HEK293 (cell line): ENCODE measurements around the gene GNAI2.

Source experiments
- WT1 ChIP-seq: fragments of 450-650 bp; formaldehyde crosslinking; IDR thresholded peaks from 2 replicates; pipeline ENCODE4 v1.5.1; 2016; ENCODE audit warnings: missing biosample characterization, missing genetic modification characterization
- YY2 ChIP-seq: fragments of 450-650 bp; formaldehyde crosslinking; IDR thresholded peaks from 2 replicates; pipeline ENCODE4 v1.5.1; 2016; ENCODE audit warnings: missing biosample characterization, missing genetic modification characterization
- ZNF138 ChIP-seq: fragments of 450-650 bp; formaldehyde crosslinking; IDR thresholded peaks from 2 replicates; pipeline ENCODE4 v1.5.1; 2016; ENCODE audit warnings: missing biosample characterization, missing genetic modification characterization, borderline replicate concordance
- ZNF202 ChIP-seq: fragments of 450-650 bp; formaldehyde crosslinking; IDR thresholded peaks from 2 replicates; pipeline ENCODE4 v1.5.1; 2016; ENCODE audit warnings: missing biosample characterization, missing genetic modification characterization, borderline replicate concordance
- ZNF350 ChIP-seq: fragments of 450-650 bp; formaldehyde crosslinking; IDR thresholded peaks from 2 replicates; pipeline ENCODE4 v1.5.0; 2017; ENCODE audit warnings: missing biosample characterization, mild to moderate bottlenecking, missing genetic modification characterization
- ZNF366 ChIP-seq: fragments of 450-650 bp; formaldehyde crosslinking; conservative IDR thresholded peaks from 2 replicates; pipeline ENCODE4 v1.5.1; 2016; ENCODE audit warnings: missing biosample characterization, missing genetic modification characterization
- ZNF423 ChIP-seq: fragments of 450-650 bp; formaldehyde crosslinking; IDR thresholded peaks from 2 replicates; pipeline ENCODE4 v1.5.1; 2016; ENCODE audit warnings: missing biosample characterization, missing genetic modification characterization
- ZNF510 ChIP-seq: fragments of 450-650 bp; formaldehyde crosslinking; IDR thresholded peaks from 2 replicates; pipeline ENCODE4 v1.5.1; 2018; ENCODE audit warnings: mild to moderate bottlenecking, missing genetic modification characterization, missing biosample characterization; ENCODE audit not compliant: insufficient replicate concordance
- ZNF521 ChIP-seq: fragments of 450-650 bp; formaldehyde crosslinking; IDR thresholded peaks from 2 replicates; pipeline ENCODE4 v1.5.1; 2017; ENCODE audit warnings: missing biosample characterization, mild to moderate bottlenecking, missing genetic modification characterization
- ZNF658 ChIP-seq: fragments of 450-650 bp; formaldehyde crosslinking; IDR thresholded peaks from 2 replicates; pipeline ENCODE4; 2016; ENCODE audit warnings: missing biosample characterization, missing genetic modification characterization
- ZNF785 ChIP-seq: fragments of 450-650 bp; formaldehyde crosslinking; IDR thresholded peaks from 2 replicates; pipeline ENCODE4 v1.5.1; 2016; ENCODE audit warnings: missing biosample characterization, missing genetic modification characterization
- ZSCAN16 ChIP-seq: fragments of 450-650 bp; formaldehyde crosslinking; IDR thresholded peaks from 2 replicates; pipeline ENCODE4 v1.5.1; 2016; ENCODE audit warnings: missing biosample characterization, missing genetic modification characterization
- TF ChIP-seq, protein P1 (sequence below): fragments of 450-650 bp; formaldehyde crosslinking; IDR thresholded peaks from 2 replicates; pipeline ENCODE4 v1.5.1; 2016; ENCODE audit warnings: missing biosample characterization, missing genetic modification characterization
- TF ChIP-seq, protein P2 (sequence below): fragments of 450-650 bp; formaldehyde crosslinking; IDR thresholded peaks from 2 replicates; pipeline ENCODE4 v1.5.1; 2016; ENCODE audit warnings: missing biosample characterization, missing genetic modification characterization, borderline replicate concordance
- TF ChIP-seq, protein P3 (sequence below): fragments of 450-650 bp; IDR thresholded peaks from 2 replicates; pipeline ENCODE4 v1.5.1; 2018; ENCODE audit warnings: missing biosample characterization, mild to moderate bottlenecking, missing genetic modification characterization
- TF ChIP-seq, protein P4 (sequence below): fragments of 450-650 bp; formaldehyde crosslinking; IDR thresholded peaks from 2 replicates; pipeline ENCODE4 v1.5.1; 2016; ENCODE audit warnings: missing biosample characterization, missing genetic modification characterization
- TF ChIP-seq, protein P5 (sequence below): fragments of 450-650 bp; formaldehyde crosslinking; IDR thresholded peaks from 2 replicates; pipeline ENCODE4 v1.5.1; 2016; ENCODE audit warnings: missing biosample characterization, missing genetic modification characterization
- TF ChIP-seq, protein P6 (sequence below): fragments of 450-650 bp; formaldehyde crosslinking; IDR thresholded peaks from 2 replicates; pipeline ENCODE4 v1.5.1; 2017; ENCODE audit warnings: missing biosample characterization, missing genetic modification characterization
- TF ChIP-seq, protein P7 (sequence below): fragments of 450-650 bp; formaldehyde crosslinking; conservative IDR thresholded peaks from 2 replicates; pipeline ENCODE4 v1.5.1; 2016; ENCODE audit warnings: low read depth, missing biosample characterization, missing genetic modification characterization

GNAI2 gene

DNA sequence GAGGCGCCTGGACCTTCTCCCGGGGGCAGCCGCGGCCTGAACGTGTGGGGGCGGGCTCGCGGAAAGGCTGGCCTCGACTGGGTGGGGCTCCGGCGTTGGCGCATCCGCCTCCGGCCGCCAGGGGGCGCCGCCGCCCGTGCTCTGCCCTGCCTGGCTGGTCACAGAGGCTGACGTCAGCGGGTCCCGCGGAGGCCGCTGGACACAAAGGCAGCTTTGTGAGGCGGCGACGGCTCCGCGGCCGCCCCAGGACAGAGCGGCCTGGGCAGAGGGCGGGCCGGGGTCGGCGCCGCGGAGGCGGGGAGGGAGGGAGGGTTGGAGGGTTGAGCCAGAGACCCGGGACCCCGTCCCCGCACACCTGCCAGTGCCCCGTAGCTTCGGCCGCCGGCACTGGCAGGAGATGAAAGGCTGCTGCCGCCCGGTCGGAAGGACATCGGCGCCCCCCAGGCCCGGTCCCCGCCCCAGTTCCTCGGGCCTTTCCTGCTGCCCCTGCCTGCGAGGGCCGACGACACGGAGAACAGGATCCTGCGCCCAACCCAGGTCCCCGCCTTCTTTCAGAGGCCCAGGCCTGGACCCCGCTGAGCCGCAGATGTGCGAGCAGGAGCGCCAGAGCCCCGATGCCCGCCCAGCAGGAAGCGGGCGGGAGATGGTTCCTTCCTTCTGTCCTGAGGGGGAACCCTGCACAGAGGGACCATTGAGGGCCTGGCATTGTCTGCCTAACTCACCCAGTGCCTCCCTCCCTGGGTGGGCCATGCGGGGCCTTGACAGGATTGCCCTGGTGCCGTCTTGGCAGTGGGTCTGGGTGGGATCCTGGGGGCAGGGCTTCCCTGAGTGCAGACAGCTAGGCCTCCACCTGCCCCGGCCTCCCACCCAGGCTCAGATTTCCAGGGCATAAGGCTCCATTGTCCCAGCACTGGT lies 24.3 kb downstream of the GNAI2 start (continued):
- TF ChIP-seq, protein P1, sequence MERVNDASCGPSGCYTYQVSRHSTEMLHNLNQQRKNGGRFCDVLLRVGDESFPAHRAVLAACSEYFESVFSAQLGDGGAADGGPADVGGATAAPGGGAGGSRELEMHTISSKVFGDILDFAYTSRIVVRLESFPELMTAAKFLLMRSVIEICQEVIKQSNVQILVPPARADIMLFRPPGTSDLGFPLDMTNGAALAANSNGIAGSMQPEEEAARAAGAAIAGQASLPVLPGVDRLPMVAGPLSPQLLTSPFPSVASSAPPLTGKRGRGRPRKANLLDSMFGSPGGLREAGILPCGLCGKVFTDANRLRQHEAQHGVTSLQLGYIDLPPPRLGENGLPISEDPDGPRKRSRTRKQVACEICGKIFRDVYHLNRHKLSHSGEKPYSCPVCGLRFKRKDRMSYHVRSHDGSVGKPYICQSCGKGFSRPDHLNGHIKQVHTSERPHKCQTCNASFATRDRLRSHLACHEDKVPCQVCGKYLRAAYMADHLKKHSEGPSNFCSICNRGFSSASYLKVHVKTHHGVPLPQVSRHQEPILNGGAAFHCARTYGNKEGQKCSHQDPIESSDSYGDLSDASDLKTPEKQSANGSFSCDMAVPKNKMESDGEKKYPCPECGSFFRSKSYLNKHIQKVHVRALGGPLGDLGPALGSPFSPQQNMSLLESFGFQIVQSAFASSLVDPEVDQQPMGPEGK (tag by site-specific recombination): peak; percentile 76
- TF ChIP-seq ZNF658 (tag by site-specific recombination): no peak
- no peak for TF ChIP-seq ZNF521 (tag by site-specific recombination)
- no peak for TF ChIP-seq ZNF350 (tag by site-specific recombination)
- TF ChIP-seq, protein P2, sequence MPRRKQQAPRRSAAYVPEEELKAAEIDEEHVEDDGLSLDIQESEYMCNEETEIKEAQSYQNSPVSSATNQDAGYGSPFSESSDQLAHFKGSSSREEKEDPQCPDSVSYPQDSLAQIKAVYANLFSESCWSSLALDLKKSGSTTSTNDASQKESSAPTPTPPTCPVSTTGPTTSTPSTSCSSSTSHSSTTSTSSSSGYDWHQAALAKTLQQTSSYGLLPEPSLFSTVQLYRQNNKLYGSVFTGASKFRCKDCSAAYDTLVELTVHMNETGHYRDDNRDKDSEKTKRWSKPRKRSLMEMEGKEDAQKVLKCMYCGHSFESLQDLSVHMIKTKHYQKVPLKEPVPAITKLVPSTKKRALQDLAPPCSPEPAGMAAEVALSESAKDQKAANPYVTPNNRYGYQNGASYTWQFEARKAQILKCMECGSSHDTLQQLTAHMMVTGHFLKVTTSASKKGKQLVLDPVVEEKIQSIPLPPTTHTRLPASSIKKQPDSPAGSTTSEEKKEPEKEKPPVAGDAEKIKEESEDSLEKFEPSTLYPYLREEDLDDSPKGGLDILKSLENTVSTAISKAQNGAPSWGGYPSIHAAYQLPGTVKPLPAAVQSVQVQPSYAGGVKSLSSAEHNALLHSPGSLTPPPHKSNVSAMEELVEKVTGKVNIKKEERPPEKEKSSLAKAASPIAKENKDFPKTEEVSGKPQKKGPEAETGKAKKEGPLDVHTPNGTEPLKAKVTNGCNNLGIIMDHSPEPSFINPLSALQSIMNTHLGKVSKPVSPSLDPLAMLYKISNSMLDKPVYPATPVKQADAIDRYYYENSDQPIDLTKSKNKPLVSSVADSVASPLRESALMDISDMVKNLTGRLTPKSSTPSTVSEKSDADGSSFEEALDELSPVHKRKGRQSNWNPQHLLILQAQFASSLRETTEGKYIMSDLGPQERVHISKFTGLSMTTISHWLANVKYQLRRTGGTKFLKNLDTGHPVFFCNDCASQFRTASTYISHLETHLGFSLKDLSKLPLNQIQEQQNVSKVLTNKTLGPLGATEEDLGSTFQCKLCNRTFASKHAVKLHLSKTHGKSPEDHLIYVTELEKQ (tag by site-specific recombination): 0 out of 2 replicates have a peak, but pooled peaks have one; percentile 36
- no peak for TF ChIP-seq ZNF138 (tag by site-specific recombination)
- TF ChIP-seq, protein P3, sequence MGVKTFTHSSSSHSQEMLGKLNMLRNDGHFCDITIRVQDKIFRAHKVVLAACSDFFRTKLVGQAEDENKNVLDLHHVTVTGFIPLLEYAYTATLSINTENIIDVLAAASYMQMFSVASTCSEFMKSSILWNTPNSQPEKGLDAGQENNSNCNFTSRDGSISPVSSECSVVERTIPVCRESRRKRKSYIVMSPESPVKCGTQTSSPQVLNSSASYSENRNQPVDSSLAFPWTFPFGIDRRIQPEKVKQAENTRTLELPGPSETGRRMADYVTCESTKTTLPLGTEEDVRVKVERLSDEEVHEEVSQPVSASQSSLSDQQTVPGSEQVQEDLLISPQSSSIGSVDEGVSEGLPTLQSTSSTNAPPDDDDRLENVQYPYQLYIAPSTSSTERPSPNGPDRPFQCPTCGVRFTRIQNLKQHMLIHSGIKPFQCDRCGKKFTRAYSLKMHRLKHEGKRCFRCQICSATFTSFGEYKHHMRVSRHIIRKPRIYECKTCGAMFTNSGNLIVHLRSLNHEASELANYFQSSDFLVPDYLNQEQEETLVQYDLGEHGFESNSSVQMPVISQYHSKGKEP (tag by site-specific recombination): no peak
- TF ChIP-seq, protein P4, sequence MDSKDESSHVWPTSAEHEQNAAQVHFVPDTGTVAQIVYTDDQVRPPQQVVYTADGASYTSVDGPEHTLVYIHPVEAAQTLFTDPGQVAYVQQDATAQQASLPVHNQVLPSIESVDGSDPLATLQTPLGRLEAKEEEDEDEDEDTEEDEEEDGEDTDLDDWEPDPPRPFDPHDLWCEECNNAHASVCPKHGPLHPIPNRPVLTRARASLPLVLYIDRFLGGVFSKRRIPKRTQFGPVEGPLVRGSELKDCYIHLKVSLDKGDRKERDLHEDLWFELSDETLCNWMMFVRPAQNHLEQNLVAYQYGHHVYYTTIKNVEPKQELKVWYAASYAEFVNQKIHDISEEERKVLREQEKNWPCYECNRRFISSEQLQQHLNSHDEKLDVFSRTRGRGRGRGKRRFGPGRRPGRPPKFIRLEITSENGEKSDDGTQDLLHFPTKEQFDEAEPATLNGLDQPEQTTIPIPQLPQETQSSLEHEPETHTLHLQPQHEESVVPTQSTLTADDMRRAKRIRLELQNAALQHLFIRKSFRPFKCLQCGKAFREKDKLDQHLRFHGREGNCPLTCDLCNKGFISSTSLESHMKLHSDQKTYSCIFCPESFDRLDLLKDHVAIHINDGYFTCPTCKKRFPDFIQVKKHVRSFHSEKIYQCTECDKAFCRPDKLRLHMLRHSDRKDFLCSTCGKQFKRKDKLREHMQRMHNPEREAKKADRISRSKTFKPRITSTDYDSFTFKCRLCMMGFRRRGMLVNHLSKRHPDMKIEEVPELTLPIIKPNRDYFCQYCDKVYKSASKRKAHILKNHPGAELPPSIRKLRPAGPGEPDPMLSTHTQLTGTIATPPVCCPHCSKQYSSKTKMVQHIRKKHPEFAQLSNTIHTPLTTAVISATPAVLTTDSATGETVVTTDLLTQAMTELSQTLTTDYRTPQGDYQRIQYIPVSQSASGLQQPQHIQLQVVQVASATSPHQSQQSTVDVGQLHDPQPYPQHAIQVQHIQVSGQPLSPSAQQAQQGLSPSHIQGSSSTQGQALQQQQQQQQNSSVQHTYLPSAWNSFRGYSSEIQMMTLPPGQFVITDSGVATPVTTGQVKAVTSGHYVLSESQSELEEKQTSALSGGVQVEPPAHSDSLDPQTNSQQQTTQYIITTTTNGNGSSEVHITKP: peak; percentile 78
- TF ChIP-seq, protein P5, sequence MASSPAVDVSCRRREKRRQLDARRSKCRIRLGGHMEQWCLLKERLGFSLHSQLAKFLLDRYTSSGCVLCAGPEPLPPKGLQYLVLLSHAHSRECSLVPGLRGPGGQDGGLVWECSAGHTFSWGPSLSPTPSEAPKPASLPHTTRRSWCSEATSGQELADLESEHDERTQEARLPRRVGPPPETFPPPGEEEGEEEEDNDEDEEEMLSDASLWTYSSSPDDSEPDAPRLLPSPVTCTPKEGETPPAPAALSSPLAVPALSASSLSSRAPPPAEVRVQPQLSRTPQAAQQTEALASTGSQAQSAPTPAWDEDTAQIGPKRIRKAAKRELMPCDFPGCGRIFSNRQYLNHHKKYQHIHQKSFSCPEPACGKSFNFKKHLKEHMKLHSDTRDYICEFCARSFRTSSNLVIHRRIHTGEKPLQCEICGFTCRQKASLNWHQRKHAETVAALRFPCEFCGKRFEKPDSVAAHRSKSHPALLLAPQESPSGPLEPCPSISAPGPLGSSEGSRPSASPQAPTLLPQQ (tag by site-specific recombination): no peak; the same call in 1 of the 2 replicates
- TF ChIP-seq YY2 (tag by site-specific recombination): no peak
- no peak for TF ChIP-seq ZNF510 (tag by site-specific recombination)
- no peak for TF ChIP-seq ZNF202
- TF ChIP-seq ZSCAN16 (tag by site-specific recombination): no peak
- TF ChIP-seq, protein P6, sequence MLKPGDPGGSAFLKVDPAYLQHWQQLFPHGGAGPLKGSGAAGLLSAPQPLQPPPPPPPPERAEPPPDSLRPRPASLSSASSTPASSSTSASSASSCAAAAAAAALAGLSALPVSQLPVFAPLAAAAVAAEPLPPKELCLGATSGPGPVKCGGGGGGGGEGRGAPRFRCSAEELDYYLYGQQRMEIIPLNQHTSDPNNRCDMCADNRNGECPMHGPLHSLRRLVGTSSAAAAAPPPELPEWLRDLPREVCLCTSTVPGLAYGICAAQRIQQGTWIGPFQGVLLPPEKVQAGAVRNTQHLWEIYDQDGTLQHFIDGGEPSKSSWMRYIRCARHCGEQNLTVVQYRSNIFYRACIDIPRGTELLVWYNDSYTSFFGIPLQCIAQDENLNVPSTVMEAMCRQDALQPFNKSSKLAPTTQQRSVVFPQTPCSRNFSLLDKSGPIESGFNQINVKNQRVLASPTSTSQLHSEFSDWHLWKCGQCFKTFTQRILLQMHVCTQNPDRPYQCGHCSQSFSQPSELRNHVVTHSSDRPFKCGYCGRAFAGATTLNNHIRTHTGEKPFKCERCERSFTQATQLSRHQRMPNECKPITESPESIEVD: no peak
- TF ChIP-seq, protein P7, sequence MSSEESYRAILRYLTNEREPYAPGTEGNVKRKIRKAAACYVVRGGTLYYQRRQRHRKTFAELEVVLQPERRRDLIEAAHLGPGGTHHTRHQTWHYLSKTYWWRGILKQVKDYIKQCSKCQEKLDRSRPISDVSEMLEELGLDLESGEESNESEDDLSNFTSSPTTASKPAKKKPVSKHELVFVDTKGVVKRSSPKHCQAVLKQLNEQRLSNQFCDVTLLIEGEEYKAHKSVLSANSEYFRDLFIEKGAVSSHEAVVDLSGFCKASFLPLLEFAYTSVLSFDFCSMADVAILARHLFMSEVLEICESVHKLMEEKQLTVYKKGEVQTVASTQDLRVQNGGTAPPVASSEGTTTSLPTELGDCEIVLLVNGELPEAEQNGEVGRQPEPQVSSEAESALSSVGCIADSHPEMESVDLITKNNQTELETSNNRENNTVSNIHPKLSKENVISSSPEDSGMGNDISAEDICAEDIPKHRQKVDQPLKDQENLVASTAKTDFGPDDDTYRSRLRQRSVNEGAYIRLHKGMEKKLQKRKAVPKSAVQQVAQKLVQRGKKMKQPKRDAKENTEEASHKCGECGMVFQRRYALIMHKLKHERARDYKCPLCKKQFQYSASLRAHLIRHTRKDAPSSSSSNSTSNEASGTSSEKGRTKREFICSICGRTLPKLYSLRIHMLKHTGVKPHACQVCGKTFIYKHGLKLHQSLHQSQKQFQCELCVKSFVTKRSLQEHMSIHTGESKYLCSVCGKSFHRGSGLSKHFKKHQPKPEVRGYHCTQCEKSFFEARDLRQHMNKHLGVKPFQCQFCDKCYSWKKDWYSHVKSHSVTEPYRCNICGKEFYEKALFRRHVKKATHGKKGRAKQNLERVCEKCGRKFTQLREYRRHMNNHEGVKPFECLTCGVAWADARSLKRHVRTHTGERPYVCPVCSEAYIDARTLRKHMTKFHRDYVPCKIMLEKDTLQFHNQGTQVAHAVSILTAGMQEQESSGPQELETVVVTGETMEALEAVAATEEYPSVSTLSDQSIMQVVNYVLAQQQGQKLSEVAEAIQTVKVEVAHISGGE (tag by site-specific recombination): peak; percentile 42; the same call in 1 of the 2 replicates
- TF ChIP-seq WT1 (tag by site-specific recombination): no peak
- TF ChIP-seq ZNF423: 0 out of 2 replicates have a peak, but pooled peaks have one; percentile 16
- TF ChIP-seq ZNF366 (tag by site-specific recombination): no peak
- no peak for TF ChIP-seq ZNF785 (tag by site-specific recombination)
